A549 (cell line): ENCODE results near the gene ENTREP3. TPM values are rescaled to one million over a fixed set of nuclear protein-coding genes. Genes with fewer than 3 reads are reported as not detected.

ENCODE experiments used
- ATAC-seq, 2 experiments: fragments of 200-7000 bp in 1 of 2; fragments of >200 bp in 1 of 2; cut with Nextera tagmentation in 1 of 2; cut with Tn5 transposase in 1 of 2; 3 replicates each; pipeline versions ENCODE4 v1.8.0 to v1.9.1; 2018 to 2020; ENCODE audit warnings: mild to moderate bottlenecking in 1 of 2, moderate library complexity in 1 of 2
- CTCF ChIA-PET: fragments of 300-600 bp; sonication (Branson Sonifier 250); formaldehyde crosslinking; extraction: SDS; loops from one replicate; lab custom pipeline; 2021; ENCODE audit warnings: antibody characterized with exemption, inconsistent platforms; lab: Yijun Ruan, JAX
- POLR2A ChIA-PET: fragments of 350-600 bp; formaldehyde crosslinking; extraction: SDS; loops from one replicate; lab custom pipeline; 2021; ENCODE audit warnings: antibody characterized with exemption, inconsistent platforms; lab: Yijun Ruan, JAX
- DNase-seq, 2 experiments: peaks; one replicate each; pipeline versions ENCODE4 v3.0.0 to v3.0.0-alpha.2; 2011 to 2016; ENCODE audit warnings: low read depth in 1 of 2, low spot score in 1 of 2
- FAIRE-seq: peaks from 2 replicates; lab custom pipeline; 2011; peaks lifted over from hg19 to GRCh38; lab: Jason Lieb, UNC
- H3K27ac ChIP-seq, 2 experiments: fragments of >200 bp; sonication (Bioruptor Twin); formaldehyde crosslinking; 3 replicates each; pipeline ENCODE4 v1.5.1; 2016 to 2017
- H3K4me1 ChIP-seq: fragments of >200 bp; sonication (Bioruptor Twin); formaldehyde crosslinking; 3 replicates; pipeline ENCODE4 v1.6.1; 2016
- H3K4me2 ChIP-seq: fragments of >200 bp; sonication (Bioruptor Twin); formaldehyde crosslinking; 3 replicates; pipeline ENCODE4 v1.6.1; 2016
- H3K4me3 ChIP-seq: fragments of >200 bp; sonication (Bioruptor Twin); formaldehyde crosslinking; 3 replicates; pipeline ENCODE4 v1.5.1; 2016
- H3K9me3 ChIP-seq: fragments of >200 bp; sonication (Bioruptor Twin); formaldehyde crosslinking; 3 replicates; pipeline ENCODE4 v1.6.1; 2016
- BHLHE40 ChIP-seq: IDR thresholded peaks from 2 replicates; pipeline ENCODE4 v1.6.1; 2012; ENCODE audit warnings: low read depth, low read length, inconsistent platforms
- CBX2 ChIP-seq: fragments of 200-600 bp; sonication (generic); IDR thresholded peaks from 2 replicates; pipeline ENCODE4 v1.6.1; 2016; ENCODE audit warnings: low read depth, mild to moderate bottlenecking, borderline replicate concordance
- CHD2 ChIP-seq: fragments of 150-350 bp; IDR thresholded peaks from 2 replicates; pipeline ENCODE4 v1.6.1; 2014; ENCODE audit warnings: low read length; ENCODE audit not compliant: partially characterized antibody
- EP300 ChIP-seq, 2 experiments: fragments of >200 bp; sonication (Bioruptor Twin); formaldehyde crosslinking; IDR thresholded peaks; 2 replicates in 1 of 2; 3 replicates in 1 of 2; pipeline ENCODE4 v1.6.1; 2016 to 2017
- FOSB ChIP-seq: fragments of 250-450 bp; sonication (Bioruptor Pico); IDR thresholded peaks from 2 replicates; pipeline ENCODE4 v1.5.0; 2020; ENCODE audit warnings: mild to moderate bottlenecking, moderate library complexity
- GATA3 ChIP-seq: IDR thresholded peaks from 2 replicates; pipeline ENCODE4 v1.6.1; 2012; ENCODE audit warnings: borderline replicate concordance
- HOXB5 ChIP-seq: fragments of 250-450 bp; sonication (Bioruptor Pico); IDR thresholded peaks from 2 replicates; pipeline ENCODE4 v1.5.0; 2020; ENCODE audit warnings: mild to moderate bottlenecking, moderate library complexity
- JUNB ChIP-seq: fragments of >200 bp; sonication (Bioruptor Twin); formaldehyde crosslinking; IDR thresholded peaks from 2 replicates; pipeline ENCODE4 v1.6.1; 2016
- KDM1A ChIP-seq: fragments of 200-600 bp; sonication (generic); IDR thresholded peaks from 2 replicates; pipeline ENCODE4 v1.6.1; 2016; ENCODE audit warnings: low read depth, mild to moderate bottlenecking
- MAFK ChIP-seq: fragments of 450-650 bp; IDR thresholded peaks from 2 replicates; pipeline ENCODE4 v1.6.1; 2014; ENCODE audit not compliant: partially characterized antibody
- MYC ChIP-seq: IDR thresholded peaks from 2 replicates; pipeline ENCODE4 v1.6.1; 2012; ENCODE audit warnings: mild to moderate bottlenecking, inconsistent platforms, low read length, improper control_type of control experiment, borderline replicate concordance
- NPAS2 ChIP-seq: fragments of 250-450 bp; sonication (Bioruptor Pico); IDR thresholded peaks from 2 replicates; pipeline ENCODE4 v1.8.0; 2022; ENCODE audit warnings: mild to moderate bottlenecking, moderate library complexity, borderline replicate concordance
- PHF8 ChIP-seq: fragments of 200-600 bp; sonication (generic); IDR thresholded peaks from 2 replicates; pipeline ENCODE4 v1.6.1; 2016; ENCODE audit warnings: low read depth, mild to moderate bottlenecking, antibody characterized with exemption, moderate library complexity, borderline replicate concordance
- POLR2A ChIP-seq: IDR thresholded peaks from 2 replicates; pipeline ENCODE4 v1.6.1; 2012; ENCODE audit warnings: mild to moderate bottlenecking, low read length
- POLR2AphosphoS2 ChIP-seq: conservative IDR thresholded peaks from 2 replicates; pipeline ENCODE4 v1.6.1; 2012; ENCODE audit warnings: low read length, improper control_type of control experiment, inconsistent platforms
- SMC3 ChIP-seq: fragments of >200 bp; sonication (Bioruptor Twin); formaldehyde crosslinking; IDR thresholded peaks from 3 replicates; pipeline ENCODE4 v1.6.1; 2018; ENCODE audit warnings: inconsistent platforms
- TFCP2L1 ChIP-seq: fragments of 250-450 bp; sonication (Bioruptor Pico); IDR thresholded peaks from 2 replicates; pipeline ENCODE4 v1.5.0; 2021; ENCODE audit warnings: mild to moderate bottlenecking
- ZC3H11A ChIP-seq: fragments of 450-650 bp; IDR thresholded peaks from 2 replicates; pipeline ENCODE4 v1.6.1; 2014; ENCODE audit warnings: antibody characterized with exemption, mild to moderate bottlenecking
- ZSCAN20 ChIP-seq: fragments of 250-450 bp; sonication (Bioruptor Pico); IDR thresholded peaks from 2 replicates; pipeline ENCODE4 v1.8.0; 2022; ENCODE audit warnings: mild to moderate bottlenecking, moderate library complexity
- WGBS: methylation state at CpG from one replicate; pipeline ENCODE4 v1.1.6; 2017; ENCODE audit errors: missing lambda C conversion rate; 5-methylcytosine and 5-hydroxymethylcytosine counted together
- polyA plus RNA-seq, 4 experiments: library from polyadenylated mRNA; depleted of rRNA in 3 of 4; stranded (reverse); fragments of >200 nt; fragmentation: RNase III in 1 of 4; extraction: RNeasy Plus Mini Kit Qiagen cat#74134 plus additional on column Dnase treatment in 1 of 4; gene quantifications; 2 replicates in 3 of 4; 3 replicates in 1 of 4; pipeline ENCODE4 v1.2.3, GENCODE V29; 2011 to 2017
- TF ChIP-seq, protein P1 (sequence below): IDR thresholded peaks from 2 replicates; pipeline ENCODE4 v1.6.1; 2012
- TF ChIP-seq, protein P2 (sequence below): fragments of >200 bp; sonication (Bioruptor Twin); formaldehyde crosslinking; IDR thresholded peaks from 3 replicates; pipeline ENCODE4 v1.5.1; 2016
- TF ChIP-seq, protein P3 (sequence below): fragments of 250-450 bp; sonication (Bioruptor Pico); IDR thresholded peaks from 2 replicates; pipeline ENCODE4 v1.5.0; 2020; ENCODE audit warnings: low read depth, mild to moderate bottlenecking, moderate library complexity
- TF ChIP-seq, protein P4 (sequence below): fragments of >200 bp; sonication (Bioruptor Twin); formaldehyde crosslinking; IDR thresholded peaks from 3 replicates; pipeline ENCODE4 v1.6.1; 2016

The ENTREP3 gene
- polyA plus RNA-seq, 2 of the 4 experiments (the other 2 are of a cell fraction), result 8.4 to 29.5 TPM

DNA sequence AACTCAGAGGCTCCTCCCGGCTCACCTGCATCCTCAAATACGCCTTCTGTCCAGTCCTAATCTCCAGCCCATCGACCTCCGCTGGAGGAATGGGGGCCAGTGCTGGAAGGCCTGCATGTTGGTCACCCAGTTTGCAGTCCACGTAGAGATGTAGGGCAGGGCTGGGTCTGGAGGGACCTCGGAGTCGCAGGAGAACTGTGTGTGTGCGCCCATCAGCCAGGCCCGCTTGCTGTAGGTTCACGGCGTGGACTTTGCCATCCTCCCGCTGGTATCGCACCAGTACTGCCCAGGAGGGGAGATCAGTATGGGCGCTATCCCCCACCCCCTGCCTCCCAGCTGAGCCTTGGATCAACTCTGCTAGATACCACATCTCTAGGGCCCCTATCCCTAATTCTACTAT is 50.2 kb downstream of the ENTREP3 start:
- Histone ChIP-seq H3K4me3 (no peak overlapping the region), H3K27ac (no peak overlapping the region), H3K4me2 (no peak overlapping the region), H3K4me1 (peaks cover 19% of the 10 kb centered on the region), H3K9me3 (no peaks in the 10 kb centered on the region)
- ChIA-PET POLR2A (interaction anchor here (0.9 kb wide), 1 partner anchor 11 kb away, joined by 3 read pairs; no protein-coding TSS in a partner anchor), CTCF (interaction anchor here (1.0 to 11.7 kb wide), 4 partner anchors 10 to 45 kb away, joined by 3 to 102 read pairs (median 90); no protein-coding TSS in a partner anchor)
- FAIRE-seq (no peak), ATAC-seq (no peak), DNase-seq (no peak)
- 94% methylated on average over 14 of the region's 14 CpGs for WGBS
- TF ChIP-seq, protein P1, sequence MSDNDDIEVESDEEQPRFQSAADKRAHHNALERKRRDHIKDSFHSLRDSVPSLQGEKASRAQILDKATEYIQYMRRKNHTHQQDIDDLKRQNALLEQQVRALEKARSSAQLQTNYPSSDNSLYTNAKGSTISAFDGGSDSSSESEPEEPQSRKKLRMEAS, result no peak
- no peak for TF ChIP-seq KDM1A
- TF ChIP-seq GATA3, result no peak
- no peak for TF ChIP-seq PHF8
- no peak for TF ChIP-seq ZSCAN20 (CRISPR knock-in tag)
- TF ChIP-seq POLR2AphosphoS2, result no peak
- no peak for TF ChIP-seq CHD2
- TF ChIP-seq, protein P2, sequence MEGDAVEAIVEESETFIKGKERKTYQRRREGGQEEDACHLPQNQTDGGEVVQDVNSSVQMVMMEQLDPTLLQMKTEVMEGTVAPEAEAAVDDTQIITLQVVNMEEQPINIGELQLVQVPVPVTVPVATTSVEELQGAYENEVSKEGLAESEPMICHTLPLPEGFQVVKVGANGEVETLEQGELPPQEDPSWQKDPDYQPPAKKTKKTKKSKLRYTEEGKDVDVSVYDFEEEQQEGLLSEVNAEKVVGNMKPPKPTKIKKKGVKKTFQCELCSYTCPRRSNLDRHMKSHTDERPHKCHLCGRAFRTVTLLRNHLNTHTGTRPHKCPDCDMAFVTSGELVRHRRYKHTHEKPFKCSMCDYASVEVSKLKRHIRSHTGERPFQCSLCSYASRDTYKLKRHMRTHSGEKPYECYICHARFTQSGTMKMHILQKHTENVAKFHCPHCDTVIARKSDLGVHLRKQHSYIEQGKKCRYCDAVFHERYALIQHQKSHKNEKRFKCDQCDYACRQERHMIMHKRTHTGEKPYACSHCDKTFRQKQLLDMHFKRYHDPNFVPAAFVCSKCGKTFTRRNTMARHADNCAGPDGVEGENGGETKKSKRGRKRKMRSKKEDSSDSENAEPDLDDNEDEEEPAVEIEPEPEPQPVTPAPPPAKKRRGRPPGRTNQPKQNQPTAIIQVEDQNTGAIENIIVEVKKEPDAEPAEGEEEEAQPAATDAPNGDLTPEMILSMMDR, result no peak
- TF ChIP-seq MYC, result no peak
- no peak for TF ChIP-seq CBX2
- no peak for TF ChIP-seq TFCP2L1
- TF ChIP-seq POLR2A, result no peak; the same call in 1 of the 2 replicates
- no peak for TF ChIP-seq ZC3H11A
- TF ChIP-seq SMC3, result no peak
- TF ChIP-seq, protein P3, sequence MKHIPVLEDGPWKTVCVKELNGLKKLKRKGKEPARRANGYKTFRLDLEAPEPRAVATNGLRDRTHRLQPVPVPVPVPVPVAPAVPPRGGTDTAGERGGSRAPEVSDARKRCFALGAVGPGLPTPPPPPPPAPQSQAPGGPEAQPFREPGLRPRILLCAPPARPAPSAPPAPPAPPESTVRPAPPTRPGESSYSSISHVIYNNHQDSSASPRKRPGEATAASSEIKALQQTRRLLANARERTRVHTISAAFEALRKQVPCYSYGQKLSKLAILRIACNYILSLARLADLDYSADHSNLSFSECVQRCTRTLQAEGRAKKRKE, result no peak
- no peak for TF ChIP-seq JUNB
- TF ChIP-seq, protein P4, sequence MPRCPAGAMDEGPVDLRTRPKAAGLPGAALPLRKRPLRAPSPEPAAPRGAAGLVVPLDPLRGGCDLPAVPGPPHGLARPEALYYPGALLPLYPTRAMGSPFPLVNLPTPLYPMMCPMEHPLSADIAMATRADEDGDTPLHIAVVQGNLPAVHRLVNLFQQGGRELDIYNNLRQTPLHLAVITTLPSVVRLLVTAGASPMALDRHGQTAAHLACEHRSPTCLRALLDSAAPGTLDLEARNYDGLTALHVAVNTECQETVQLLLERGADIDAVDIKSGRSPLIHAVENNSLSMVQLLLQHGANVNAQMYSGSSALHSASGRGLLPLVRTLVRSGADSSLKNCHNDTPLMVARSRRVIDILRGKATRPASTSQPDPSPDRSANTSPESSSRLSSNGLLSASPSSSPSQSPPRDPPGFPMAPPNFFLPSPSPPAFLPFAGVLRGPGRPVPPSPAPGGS, result no peak

DNA sequence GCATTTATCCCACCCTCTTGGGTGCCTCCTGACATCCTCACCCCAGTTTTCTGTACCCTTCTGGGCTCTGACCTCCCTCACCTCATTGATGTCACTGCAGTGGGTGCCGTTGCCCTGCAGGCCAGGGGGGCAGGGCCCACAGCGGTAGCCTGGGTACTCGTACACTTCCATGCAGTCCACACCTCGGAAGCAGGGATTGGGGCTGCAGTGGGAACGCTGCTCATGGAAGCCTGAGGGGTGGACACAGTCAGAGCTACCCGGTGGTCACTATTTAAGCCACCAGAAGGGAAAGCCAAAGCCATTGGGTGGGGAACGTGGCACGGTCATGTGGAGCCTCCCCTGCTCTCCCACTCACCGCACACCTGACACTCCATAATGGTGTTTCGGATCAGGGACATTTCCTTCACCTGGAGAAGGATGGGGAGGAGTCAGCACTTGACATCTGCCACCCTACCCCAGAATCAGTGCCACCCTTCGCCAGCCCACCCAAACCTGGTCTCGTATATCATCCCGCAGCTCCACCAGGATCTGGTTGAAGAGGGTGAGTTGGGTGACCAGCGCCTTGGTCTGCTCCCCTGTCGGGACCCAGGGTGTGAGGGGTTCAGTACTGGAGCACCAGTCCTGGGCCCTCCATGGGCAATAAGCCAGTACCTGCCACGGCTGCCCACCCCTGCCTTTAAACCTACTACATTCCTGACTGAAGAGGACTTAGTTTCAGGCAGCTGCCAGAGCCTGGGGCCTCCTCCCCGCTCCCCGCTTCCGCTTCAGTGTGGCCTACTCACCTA is 52.4 kb downstream of the ENTREP3 start:
- H3K27ac ChIP-seq, result no peak overlapping the region
- ChIA-PET CTCF (interaction anchor here (1.2 to 11.7 kb wide), 6 partner anchors 9 to 47 kb away, joined by 3 to 102 read pairs (median 13); partner anchors contain the start of gene KRTCAP2), POLR2A (interaction anchor here (1.2 kb wide), 1 partner anchor 10 kb away, joined by 3 read pairs; no protein-coding TSS in a partner anchor)
- FAIRE-seq (no peak), ATAC-seq (no peak), DNase-seq (no peak)
- no peak overlapping the region for H3K4me3 ChIP-seq
- TF ChIP-seq HOXB5 (CRISPR knock-in tag) (no peak), NPAS2 (no peak), POLR2AphosphoS2 (no peak), CBX2 (no peak), GATA3 (no peak), MAFK (no peak), FOSB (no peak), EP300 (IDR thresholded peaks at IDR 0.05) (no peak), BHLHE40 (no peak), CHD2 (no peak)
- peaks cover 11% of the 10 kb centered on the region for H3K4me1 ChIP-seq
- 93% methylated on average over 19 of the region's 19 CpGs for WGBS
- no peaks in the 10 kb centered on the region for H3K9me3 ChIP-seq
- no peak overlapping the region for H3K4me2 ChIP-seq
